Activated CD8-positive, alpha-beta T cell treated with anti-CD3 and anti-CD28 coated beads for 36 hours (primary cell): ENCODE data around the gene SDK2. TPM values are rescaled to one million over a fixed set of nuclear protein-coding genes. Genes with fewer than 3 reads are reported as not detected.
"Not testable (repeated sequence)": the region's sequence is repeated elsewhere in the genome, so short reads cannot be mapped to it uniquely, and the experiment has no call there.

Experiments
- ATAC-seq: fragments of 200-7000 bp; cut with Tn5 transposase; one replicate; pipeline ENCODE4 v1.10.0; 2021; ENCODE audit warnings: mild to moderate bottlenecking, moderate library complexity
- CTCF ChIA-PET: fragments of 350-600 bp; sonication (Branson Sonifier 250); formaldehyde crosslinking; loops from one replicate; lab custom pipeline; 2021; ENCODE audit warnings: antibody characterized with exemption; lab: Charles Lee
- POLR2A ChIA-PET: fragments of 350-600 bp; sonication (Branson Sonifier 250); formaldehyde crosslinking; loops from one replicate; lab custom pipeline; 2021; ENCODE audit warnings: antibody characterized with exemption; lab: Charles Lee
- DNase-seq: peaks from one replicate; pipeline ENCODE4 v3.0.0-alpha.2; 2020
- H3K27ac Mint-ChIP-seq: one replicate; pipeline ENCODE4 v1.8.0; 2021; ENCODE audit warnings: mild to moderate bottlenecking, mixed read lengths
- H3K27me3 Mint-ChIP-seq: one replicate; pipeline ENCODE4 v1.8.0; 2021; ENCODE audit warnings: mixed read lengths
- H3K36me3 Mint-ChIP-seq: one replicate; pipeline ENCODE4 v1.8.0; 2021; ENCODE audit warnings: low read depth, mixed read lengths
- H3K4me1 Mint-ChIP-seq: one replicate; pipeline ENCODE4 v1.8.0; 2021; ENCODE audit warnings: low read depth, mixed read lengths
- H3K4me3 Mint-ChIP-seq: one replicate; pipeline ENCODE4 v1.8.0; 2021; ENCODE audit warnings: mild to moderate bottlenecking, moderate library complexity, mixed read lengths
- H3K9me3 Mint-ChIP-seq: one replicate; pipeline ENCODE4 v1.8.0; 2021; ENCODE audit warnings: mixed read lengths
- CTCF ChIP-seq: fragments of 200-600 bp; IDR thresholded peaks from one replicate; pipeline ENCODE4 v1.8.0; 2022; ENCODE audit warnings: antibody characterized with exemption, mild to moderate bottlenecking
- intact Hi-C: fragments of 100-400 bp; cut with micrococcal nuclease; formaldehyde crosslinking; loops from one replicate; pipeline ENCODE4 v1.10.0; 2022
- total RNA-seq, 2 experiments: library from RNA; stranded (reverse); gene quantifications; one replicate each; pipeline ENCODE4 v1.2.3, GENCODE V29; 2021

SDK2 gene
- total RNA-seq, 2 experiments from 2014 or later = 3.2 to 3.3 TPM

DNA sequence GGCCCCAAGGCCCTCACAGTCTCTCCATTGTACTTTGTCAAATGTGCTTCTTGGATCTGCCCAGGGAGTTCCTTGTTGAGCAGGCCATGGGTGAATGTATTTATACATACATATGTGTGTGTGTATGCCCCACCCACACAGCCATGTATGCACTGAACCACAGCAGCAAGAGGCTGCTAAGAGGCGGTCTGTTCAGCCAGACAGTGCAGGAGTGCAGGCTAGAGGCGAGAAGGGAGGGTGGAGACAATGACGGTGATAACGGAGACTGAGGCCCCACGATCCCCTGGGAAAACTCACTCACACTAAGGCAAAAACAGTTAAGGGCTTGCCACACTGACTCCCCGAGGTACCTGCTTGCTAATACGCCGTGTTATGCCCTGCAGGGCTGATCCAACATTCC, 181.4 kb downstream of the SDK2 start:
- no peak overlapping the region for H3K27ac Mint-ChIP-seq
- ATAC-seq = no peak

GRCh38 chr17:73459980-73460379, 184.3 kb downstream of the SDK2 start:
- CTCF ChIA-PET = no interaction called here
- no peak for ATAC-seq
- Mint-ChIP-seq H3K27ac (no peak overlapping the region), H3K27me3 (no peaks in the 10 kb centered on the region), H3K4me3 (no peak overlapping the region), H3K4me1 (peaks cover 10% of the 10 kb centered on the region), H3K36me3 (peaks cover 4% of the 10 kb centered on the region), H3K9me3 (peaks cover 3% of the 10 kb centered on the region)
- TF ChIP-seq CTCF = no peak
- DNase-seq = no peak
- POLR2A ChIA-PET = no interaction called here
- intact Hi-C loops = no loop called here

More for the DNA sequence above, 181.4 kb downstream of the SDK2 start:
- no peaks in the 10 kb centered on the region for H3K27me3 Mint-ChIP-seq
- intact Hi-C loops = no loop called here
- no peak for TF ChIP-seq CTCF
- DNase-seq = no peak
- H3K4me3 Mint-ChIP-seq = no peak overlapping the region
- POLR2A ChIA-PET = no interaction called here
- peaks cover 3% of the 10 kb centered on the region for H3K9me3 Mint-ChIP-seq
- peaks cover 10% of the 10 kb centered on the region for H3K4me1 Mint-ChIP-seq
- CTCF ChIA-PET = no interaction called here
- H3K36me3 Mint-ChIP-seq = peaks cover 4% of the 10 kb centered on the region

- ChIA-PET POLR2A (no interaction called here), CTCF (no interaction called here)
- Mint-ChIP-seq H3K27me3 (no peaks in the 10 kb centered on the region), H3K4me3 (no peak overlapping the region), H3K9me3 (peaks cover 2% of the 10 kb centered on the region), H3K27ac (no peak overlapping the region), H3K36me3 (peaks cover 7% of the 10 kb centered on the region), H3K4me1 (no peaks in the 10 kb centered on the region)
- no peak for DNase-seq
- no peak for TF ChIP-seq CTCF
- intact Hi-C loops = no loop called here
- ATAC-seq = no peak
These were observed 188.5 kb downstream of the SDK2 start for GRCh38 chr17:73455767-73456166.

DNA sequence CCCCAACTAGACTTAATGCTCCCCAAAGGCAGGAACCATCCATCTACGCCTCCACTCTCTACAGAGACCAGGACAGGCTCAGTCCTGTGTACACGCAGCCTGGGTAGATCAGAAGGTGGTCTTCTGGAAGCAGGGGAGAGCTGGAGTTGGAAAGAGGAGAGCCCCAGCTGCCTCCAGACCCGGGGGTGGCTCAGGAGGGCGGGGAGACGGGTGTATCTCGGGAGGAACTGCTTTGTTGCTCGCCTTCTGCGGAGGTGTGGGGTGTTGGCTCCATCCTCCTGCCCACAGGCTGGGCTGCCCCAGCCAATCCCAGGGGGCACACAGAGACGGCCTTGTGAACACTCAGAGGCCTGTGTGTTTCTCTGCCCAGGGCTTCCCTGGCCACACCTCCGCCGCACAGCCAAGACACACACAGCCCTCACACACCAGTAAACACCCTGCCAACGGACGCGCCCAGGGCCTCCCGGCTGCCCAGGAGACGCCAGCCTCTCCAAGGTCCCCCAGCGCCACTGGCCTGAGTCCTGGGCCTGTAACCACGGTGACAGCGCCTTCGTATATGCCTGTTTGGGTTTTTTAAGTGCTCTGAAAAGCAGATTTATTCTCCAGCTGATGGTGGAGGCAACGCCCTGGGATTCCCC, 189.1 kb downstream of the SDK2 start:
- ATAC-seq (no peak), DNase-seq (no peak)
- H3K27ac Mint-ChIP-seq = no peak overlapping the region
- peaks cover 7% of the 10 kb centered on the region for H3K36me3 Mint-ChIP-seq
- H3K27me3 Mint-ChIP-seq = no peaks in the 10 kb centered on the region
- ChIA-PET POLR2A (no interaction called here), CTCF (no interaction called here)
- intact Hi-C loops = no loop called here
- H3K4me1 Mint-ChIP-seq = no peaks in the 10 kb centered on the region
- no peak for TF ChIP-seq CTCF
- peaks cover 2% of the 10 kb centered on the region for H3K9me3 Mint-ChIP-seq
- no peak overlapping the region for H3K4me3 Mint-ChIP-seq

- CTCF ChIA-PET = interaction anchor here (0.8 kb wide), 1 partner anchor 24 kb away, joined by 3 read pairs; no protein-coding TSS in a partner anchor
- DNase-seq, H3K36me3 Mint-ChIP-seq, ATAC-seq, H3K4me3 Mint-ChIP-seq, H3K27me3 Mint-ChIP-seq, H3K4me1 Mint-ChIP-seq, H3K27ac Mint-ChIP-seq, H3K9me3 Mint-ChIP-seq, POLR2A ChIA-PET, intact Hi-C loops: not testable (repeated sequence)
These were observed 190.8 kb downstream of the SDK2 start for GRCh38 chr17:73453494-73453893.
